IgD-negative memory B cell (primary cell): ENCODE results near the gene MON1A. TPM values are rescaled to one million over a fixed set of nuclear protein-coding genes. Genes with fewer than 3 reads are reported as not detected.
"Not testable (repeated sequence)": the region's sequence is repeated elsewhere in the genome, so short reads cannot be mapped to it uniquely, and the experiment has no call there.

Source experiments
- H3K27ac Mint-ChIP-seq, 3 donors: one replicate each; pipeline ENCODE4 v1.8.0; 2020 to 2022; ENCODE audit warnings: mild to moderate bottlenecking in 3 of 3, mixed read lengths in 3 of 3, moderate library complexity in 1 of 3
- H3K27me3 Mint-ChIP-seq: one replicate; pipeline ENCODE4 v1.8.0; 2021; ENCODE audit warnings: mixed read lengths
- H3K36me3 Mint-ChIP-seq: one replicate; pipeline ENCODE4 v1.8.0; 2020; ENCODE audit warnings: mild to moderate bottlenecking, mixed read lengths
- H3K4me1 Mint-ChIP-seq, 3 donors: one replicate each; pipeline ENCODE4 v1.8.0; 2020 to 2022; ENCODE audit warnings: mixed read lengths in 3 of 3, mild to moderate bottlenecking in 1 of 3
- H3K4me3 Mint-ChIP-seq, 4 donors: one replicate each; pipeline ENCODE4 v1.8.0; 2020 to 2022; ENCODE audit warnings: mild to moderate bottlenecking in 4 of 4, mixed read lengths in 4 of 4, moderate library complexity in 3 of 4
- H3K9me3 Mint-ChIP-seq, 3 donors: one replicate each; pipeline ENCODE4 v1.8.0; 2020 to 2021; ENCODE audit warnings: mixed read lengths in 3 of 3, mild to moderate bottlenecking in 1 of 3
- polyA plus RNA-seq: library from polyadenylated mRNA; unstranded; fragments of 300-500 nt; fragmentation: Illumina TruSeq; gene quantifications from one replicate; pipeline ENCODE4 v1.2.3, GENCODE V29; 2021

MON1A gene
- polyA plus RNA-seq, 1 donor from 2014 or later, result 12.1 TPM

- peaks cover 1% of the 10 kb centered on the region for H3K36me3 Mint-ChIP-seq
- no peaks in the 10 kb centered on the region for H3K27me3 Mint-ChIP-seq
- H3K27ac Mint-ChIP-seq, result peak overlapping the region; percentile 71 to 90 (median 85)
- H3K4me1 Mint-ChIP-seq, result peaks cover 15 to 18% (median 17%) of the 10 kb centered on the region in 3 donors
- no peaks in the 10 kb centered on the region for H3K9me3 Mint-ChIP-seq
- H3K4me3 Mint-ChIP-seq, result peak overlapping the region; percentile 49 to 93 (median 71)
Observed at GRCh38 chr3:49906073-49906743, 23.4 kb downstream of the MON1A start.

- peaks cover 15 to 18% (median 17%) of the 10 kb centered on the region in 3 donors for H3K4me1 Mint-ChIP-seq
- not testable (repeated sequence) for H3K9me3 Mint-ChIP-seq
Observed at GRCh38 chr3:49904448-49904847, 25.2 kb downstream of the MON1A start.

GRCh38 chr3:49903451-49904424 is 25.9 kb downstream of the MON1A start, which contains the start of gene MST1R:
TSS of gene MST1R (minus strand) at chr3:49903873. CDS start at chr3:49903609, 264 bp downstream.
- Mint-ChIP-seq H3K27ac (peak within 1 kb of the TSS; percentile 83 to 95 (median 86)), H3K4me1 (peaks cover 15 to 18% (median 17%) of the 10 kb centered on the region in 3 donors), H3K9me3 (no peaks in the 10 kb centered on the region), H3K4me3 (peak within 1 kb of the TSS; percentile 82 to 95 (median 90)), H3K27me3 (no peaks in the 10 kb centered on the region), H3K36me3 (no peaks in the 10 kb centered on the region)

More at GRCh38 chr3:49904448-49904847, 25.2 kb downstream of the MON1A start:
- not testable (repeated sequence) for H3K27ac Mint-ChIP-seq, H3K27me3 Mint-ChIP-seq, H3K36me3 Mint-ChIP-seq
- H3K4me3 Mint-ChIP-seq, result peak overlapping the region in 3 of 4 donors; percentile 86 to 95 (median 94)

- Mint-ChIP-seq H3K27ac (no peak overlapping the region), H3K4me1 (peaks cover 15 to 18% (median 17%) of the 10 kb centered on the region in 3 donors), H3K27me3 (no peaks in the 10 kb centered on the region), H3K9me3 (no peaks in the 10 kb centered on the region), H3K36me3 (peaks cover 2% of the 10 kb centered on the region), H3K4me3 (peak overlapping the region in 1 of 4 donors; percentile 22)
Observed at GRCh38 chr3:49902511-49903345, 26.9 kb downstream of the MON1A start.

- H3K9me3 Mint-ChIP-seq, result no peaks in the 10 kb centered on the region
- H3K36me3 Mint-ChIP-seq, result peaks cover 2% of the 10 kb centered on the region
- H3K27ac Mint-ChIP-seq, result peak overlapping the region in 1 of 3 donors; percentile 48
- H3K27me3 Mint-ChIP-seq, result no peaks in the 10 kb centered on the region
- peaks cover 12 to 17% (median 16%) of the 10 kb centered on the region in 3 donors for H3K4me1 Mint-ChIP-seq
- H3K4me3 Mint-ChIP-seq, result peak overlapping the region in 1 of 4 donors; percentile 43
Observed at GRCh38 chr3:49901366-49902339, 28.0 kb downstream of the MON1A start.

GRCh38 chr3:49900491-49901153 is 29.0 kb downstream of the MON1A start:
- no peaks in the 10 kb centered on the region for H3K9me3 Mint-ChIP-seq
- no peak overlapping the region for H3K4me3 Mint-ChIP-seq
- no peaks in the 10 kb centered on the region for H3K27me3 Mint-ChIP-seq
- peaks cover 6 to 8% (median 8%) of the 10 kb centered on the region in 3 donors for H3K4me1 Mint-ChIP-seq
- H3K27ac Mint-ChIP-seq, result peak overlapping the region in 2 of 3 donors; percentile 39 to 48
- peaks cover 2% of the 10 kb centered on the region for H3K36me3 Mint-ChIP-seq

GRCh38 chr3:49899815-49900214 is 29.8 kb downstream of the MON1A start:
- no peaks in the 10 kb centered on the region for H3K9me3 Mint-ChIP-seq
- no peaks in the 10 kb centered on the region for H3K27me3 Mint-ChIP-seq
- H3K4me3 Mint-ChIP-seq, result no peak overlapping the region
- peaks cover 4 to 5% (median 5%) of the 10 kb centered on the region in 3 donors for H3K4me1 Mint-ChIP-seq
- H3K27ac Mint-ChIP-seq, result no peak overlapping the region
- H3K36me3 Mint-ChIP-seq, result peaks cover 2% of the 10 kb centered on the region

GRCh38 chr3:49898991-49899390 is 30.6 kb downstream of the MON1A start:
- H3K27ac Mint-ChIP-seq, result no peak overlapping the region
- no peak overlapping the region for H3K4me3 Mint-ChIP-seq
- no peaks in the 10 kb centered on the region for H3K9me3 Mint-ChIP-seq
- peaks cover 2% of the 10 kb centered on the region for H3K36me3 Mint-ChIP-seq
- H3K27me3 Mint-ChIP-seq, result no peaks in the 10 kb centered on the region
- H3K4me1 Mint-ChIP-seq, result peaks cover 2% of the 10 kb centered on the region in 3 donors

- no peaks in the 10 kb centered on the region for H3K27me3 Mint-ChIP-seq
- H3K27ac Mint-ChIP-seq, result no peak overlapping the region
- H3K4me1 Mint-ChIP-seq, result no peaks in the 10 kb centered on the region
- H3K36me3 Mint-ChIP-seq, result peaks cover 2% of the 10 kb centered on the region
- H3K9me3 Mint-ChIP-seq, result no peaks in the 10 kb centered on the region
- no peak overlapping the region for H3K4me3 Mint-ChIP-seq
Observed at GRCh38 chr3:49896345-49896744, 33.3 kb downstream of the MON1A start.

- Mint-ChIP-seq H3K27ac (no peak overlapping the region), H3K27me3 (no peaks in the 10 kb centered on the region), H3K9me3 (no peaks in the 10 kb centered on the region), H3K4me3 (no peak overlapping the region), H3K4me1 (no peaks in the 10 kb centered on the region), H3K36me3 (peaks cover 2% of the 10 kb centered on the region)
Observed at GRCh38 chr3:49895791-49896190, 33.8 kb downstream of the MON1A start.

- H3K4me1 Mint-ChIP-seq, result peaks cover 0 to 1% (median 0%) of the 10 kb centered on the region in 3 donors
- H3K27me3 Mint-ChIP-seq, result no peaks in the 10 kb centered on the region
- peak overlapping the region in 1 of 3 donors; percentile 39 for H3K27ac Mint-ChIP-seq
- H3K9me3 Mint-ChIP-seq, result no peaks in the 10 kb centered on the region
- no peaks in the 10 kb centered on the region for H3K36me3 Mint-ChIP-seq
- H3K4me3 Mint-ChIP-seq, result no peak overlapping the region
Observed at GRCh38 chr3:49889296-49889695, 40.3 kb downstream of the MON1A start.

GRCh38 chr3:49886922-49887265 is 42.7 kb downstream of the MON1A start:
- Mint-ChIP-seq H3K27me3 (no peaks in the 10 kb centered on the region), H3K27ac (no peak overlapping the region), H3K36me3 (no peaks in the 10 kb centered on the region), H3K4me3 (no peak overlapping the region), H3K4me1 (peaks cover 0 to 1% (median 0%) of the 10 kb centered on the region in 3 donors), H3K9me3 (no peaks in the 10 kb centered on the region)

GRCh38 chr3:49883998-49884397 is 45.6 kb downstream of the MON1A start:
- no peak overlapping the region for H3K27ac Mint-ChIP-seq
- H3K4me1 Mint-ChIP-seq, result peaks cover 0 to under 1% (median 0%) of the 10 kb centered on the region in 3 donors
- H3K36me3 Mint-ChIP-seq, result no peaks in the 10 kb centered on the region
- no peaks in the 10 kb centered on the region for H3K27me3 Mint-ChIP-seq
- H3K9me3 Mint-ChIP-seq, result no peaks in the 10 kb centered on the region
- H3K4me3 Mint-ChIP-seq, result no peak overlapping the region
